ENCODE data around the gene HES4.

DNA sequence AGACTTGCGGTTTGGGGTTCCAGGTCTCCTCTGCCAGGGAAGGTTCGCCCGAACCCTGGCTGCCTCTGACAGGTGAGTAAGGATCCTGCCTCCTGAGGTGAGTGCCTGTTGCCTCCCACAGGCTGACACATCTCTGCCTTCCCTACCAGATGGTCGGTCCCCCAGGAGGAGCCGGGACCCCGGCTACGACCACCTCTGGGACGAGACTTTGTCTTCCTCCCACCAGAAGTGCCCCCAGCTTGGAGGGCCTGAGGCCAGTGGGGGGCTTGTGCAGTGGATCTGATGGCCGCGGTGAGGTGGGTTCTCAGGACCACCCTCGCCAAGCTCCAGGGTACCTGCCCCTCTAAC lies 25.6 kb downstream of the HES4 start:
- TF ChIP-seq, protein P1, sequence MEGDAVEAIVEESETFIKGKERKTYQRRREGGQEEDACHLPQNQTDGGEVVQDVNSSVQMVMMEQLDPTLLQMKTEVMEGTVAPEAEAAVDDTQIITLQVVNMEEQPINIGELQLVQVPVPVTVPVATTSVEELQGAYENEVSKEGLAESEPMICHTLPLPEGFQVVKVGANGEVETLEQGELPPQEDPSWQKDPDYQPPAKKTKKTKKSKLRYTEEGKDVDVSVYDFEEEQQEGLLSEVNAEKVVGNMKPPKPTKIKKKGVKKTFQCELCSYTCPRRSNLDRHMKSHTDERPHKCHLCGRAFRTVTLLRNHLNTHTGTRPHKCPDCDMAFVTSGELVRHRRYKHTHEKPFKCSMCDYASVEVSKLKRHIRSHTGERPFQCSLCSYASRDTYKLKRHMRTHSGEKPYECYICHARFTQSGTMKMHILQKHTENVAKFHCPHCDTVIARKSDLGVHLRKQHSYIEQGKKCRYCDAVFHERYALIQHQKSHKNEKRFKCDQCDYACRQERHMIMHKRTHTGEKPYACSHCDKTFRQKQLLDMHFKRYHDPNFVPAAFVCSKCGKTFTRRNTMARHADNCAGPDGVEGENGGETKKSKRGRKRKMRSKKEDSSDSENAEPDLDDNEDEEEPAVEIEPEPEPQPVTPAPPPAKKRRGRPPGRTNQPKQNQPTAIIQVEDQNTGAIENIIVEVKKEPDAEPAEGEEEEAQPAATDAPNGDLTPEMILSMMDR (conservative IDR thresholded peaks at IDR 0.05; ENCODE audit: low read depth, low read length) = no peak
- TF ChIP-seq EZH2 (IDR thresholded peaks at IDR 0.05; ENCODE audit: low read length, unreplicated experiment) = no peak
- no peak for TF ChIP-seq EZH2phosphoT487 (IDR thresholded peaks at IDR 0.05; ENCODE audit: borderline replicate concordance, low read length)
